ENCODE results near the gene RIC1. TPM values are rescaled to one million over a fixed set of nuclear protein-coding genes. Genes with fewer than 3 reads are reported as not detected.

The RIC1 gene
- total RNA-seq, 2 donors from 2014 or later, result 12.2 to 18.1 TPM

DNA sequence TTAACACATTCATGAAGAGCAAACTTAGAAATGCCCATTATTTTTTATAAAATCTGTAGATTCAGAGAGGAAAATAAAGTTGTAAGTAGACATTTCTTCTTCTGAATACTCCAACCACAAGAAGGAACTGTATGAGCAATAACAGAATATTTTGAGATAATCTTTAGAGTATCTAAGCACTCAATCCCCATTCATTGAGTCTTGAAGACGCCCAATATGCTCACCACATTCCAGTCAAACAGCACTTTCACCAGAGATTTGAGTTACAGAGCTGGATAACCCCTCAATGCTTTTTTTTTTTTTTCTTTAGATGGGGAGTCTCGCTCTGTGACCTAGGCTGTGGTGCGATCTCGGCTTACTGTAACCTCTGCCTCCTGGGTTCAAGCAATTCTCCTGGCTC, 14.7 kb upstream of the RIC1 start:
- no peaks in the 10 kb centered on the region for H3K27me3 ChIP-seq
- DNase-seq (ENCODE audit: low spot score), result no peak
- H3K36me3 ChIP-seq, result no peaks in the 10 kb centered on the region
- H3K9me3 ChIP-seq, result no peaks in the 10 kb centered on the region
- H3K4me3 ChIP-seq, result no peak overlapping the region
- no peak overlapping the region for H3K27ac ChIP-seq
- peaks cover 0 to 2% of the 10 kb centered on the region in 2 donors for H3K4me1 ChIP-seq
- TF ChIP-seq CTCF (IDR thresholded peaks at IDR 0.05), result no peak

- no peaks in the 10 kb centered on the region for H3K27me3 ChIP-seq
- no peaks in the 10 kb centered on the region for H3K36me3 ChIP-seq
- no peak overlapping the region for H3K27ac ChIP-seq
- no peak overlapping the region for H3K4me3 ChIP-seq
- no peaks in the 10 kb centered on the region for H3K4me1 ChIP-seq
- DNase-seq (ENCODE audit: low spot score), result no peak
- no peak for TF ChIP-seq CTCF (IDR thresholded peaks at IDR 0.05)
- no peaks in the 10 kb centered on the region for H3K9me3 ChIP-seq
These were observed 13.9 kb upstream of the RIC1 start for GRCh38 chr9:5614985-5615384.

- Histone ChIP-seq H3K36me3 (no peaks in the 10 kb centered on the region), H3K4me3 (no peak overlapping the region), H3K4me1 (peaks cover 0 to 13% of the 10 kb centered on the region in 2 donors), H3K27ac (no peak overlapping the region), H3K27me3 (no peaks in the 10 kb centered on the region), H3K9me3 (no peaks in the 10 kb centered on the region)
- DNase-seq (ENCODE audit: low spot score), result no peak
- TF ChIP-seq CTCF (IDR thresholded peaks at IDR 0.05), result no peak
These were observed 11.2 kb upstream of the RIC1 start for GRCh38 chr9:5617749-5618148.

DNA sequence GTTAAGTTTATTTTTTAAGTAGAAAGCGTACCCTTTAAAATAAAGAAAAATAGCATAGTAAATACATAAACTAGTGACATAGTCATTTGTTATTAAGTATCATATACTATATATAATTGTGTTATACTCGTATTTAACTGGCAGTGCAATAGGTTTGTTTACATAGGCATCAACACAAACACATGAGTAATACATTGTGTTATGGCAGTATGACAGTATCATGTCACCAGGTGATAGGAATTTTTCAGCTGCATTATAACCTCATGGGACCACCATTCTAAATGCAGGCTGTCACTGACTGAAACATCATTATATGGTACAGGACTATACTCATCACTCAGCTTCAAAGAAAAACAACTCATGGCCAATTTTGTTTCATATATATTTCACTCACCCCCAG, 8.4 kb upstream of the RIC1 start:
- no peak for TF ChIP-seq CTCF (IDR thresholded peaks at IDR 0.05)
- H3K27ac ChIP-seq, result no peak overlapping the region
- no peak overlapping the region for H3K4me3 ChIP-seq
- H3K36me3 ChIP-seq, result no peaks in the 10 kb centered on the region
- H3K9me3 ChIP-seq, result no peaks in the 10 kb centered on the region
- DNase-seq (ENCODE audit: low spot score), result no peak
- H3K4me1 ChIP-seq, result peaks cover 0 to 16% of the 10 kb centered on the region in 2 donors
- H3K27me3 ChIP-seq, result no peaks in the 10 kb centered on the region

DNA sequence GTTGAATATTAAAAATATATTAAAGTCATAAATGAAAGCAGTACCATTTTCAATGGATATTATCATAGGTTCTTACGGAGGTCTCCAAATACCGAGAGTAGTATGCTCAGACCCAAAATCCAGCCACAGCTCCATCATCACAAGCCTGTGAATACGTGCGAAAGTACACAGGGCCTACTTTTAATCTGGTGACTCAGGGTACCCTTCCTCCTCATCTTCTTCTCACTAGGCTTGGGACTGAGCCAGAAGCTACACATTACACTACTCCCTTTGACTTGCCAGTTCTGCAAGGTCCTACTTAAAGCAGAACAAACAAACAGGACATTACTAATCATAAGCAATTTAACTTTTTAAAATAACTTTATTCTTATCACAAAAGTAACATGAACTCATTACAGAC, 7.6 kb upstream of the RIC1 start:
- Histone ChIP-seq H3K27me3 (no peaks in the 10 kb centered on the region), H3K36me3 (no peaks in the 10 kb centered on the region), H3K4me3 (no peak overlapping the region), H3K4me1 (peaks cover 0 to 22% of the 10 kb centered on the region in 2 donors), H3K27ac (no peak overlapping the region), H3K9me3 (no peaks in the 10 kb centered on the region)
- TF ChIP-seq CTCF (IDR thresholded peaks at IDR 0.05), result no peak
- no peak for DNase-seq (ENCODE audit: low spot score)

DNA sequence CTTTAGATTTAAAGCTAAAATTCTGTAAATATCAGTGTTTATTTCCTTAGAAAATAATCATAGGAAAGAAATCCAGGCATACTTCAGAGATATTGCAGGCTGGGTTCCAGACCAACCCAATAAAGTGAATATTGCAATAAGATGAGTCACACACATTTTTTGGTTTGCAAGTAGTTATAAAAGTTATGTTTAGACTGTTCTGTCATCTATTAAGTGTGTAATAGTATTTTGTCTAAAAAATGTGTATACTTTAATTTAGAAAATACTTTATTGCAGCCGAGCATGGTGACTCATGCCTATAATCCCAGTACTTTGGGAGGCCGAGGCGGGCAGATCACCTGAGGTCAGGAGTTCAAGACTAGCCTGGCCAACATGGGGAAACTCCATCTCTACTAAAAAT, 6.9 kb upstream of the RIC1 start:
- no peak for TF ChIP-seq CTCF (IDR thresholded peaks at IDR 0.05)
- H3K9me3 ChIP-seq, result no peaks in the 10 kb centered on the region
- H3K4me1 ChIP-seq, result peaks cover 0 to 29% of the 10 kb centered on the region in 2 donors
- no peak for DNase-seq (ENCODE audit: low spot score)
- no peak overlapping the region for H3K4me3 ChIP-seq
- no peak overlapping the region for H3K27ac ChIP-seq
- H3K36me3 ChIP-seq, result no peaks in the 10 kb centered on the region
- no peaks in the 10 kb centered on the region for H3K27me3 ChIP-seq

Measured in right atrium auricular region (tissue), 2 donors.